K562 (cell line): ENCODE data around the gene BTN3A1. TPM values are rescaled to one million over a fixed set of nuclear protein-coding genes. Genes with fewer than 3 reads are reported as not detected.

Experiments
- ATAC-seq: fragments of 200-7000 bp; cut with Tn5 transposase; 3 replicates; pipeline ENCODE4 v1.9.1; 2020; ENCODE audit warnings: moderate library complexity
- BruUV-seq: library from RNA; stranded (reverse); fragments of 400-500 nt; replicated peaks from 2 replicates; lab custom pipeline; 2021; lab: Mats Ljungman, UMichigan
- CTCF ChIA-PET: fragments of 300-600 bp; formaldehyde crosslinking; extraction: SDS; loops from one replicate; lab custom pipeline; 2021; ENCODE audit warnings: low intra/inter-chr PET ratio; lab: Yijun Ruan, JAX
- POLR2A ChIA-PET: fragments of 300-600, 350-650 bp; sonication (Branson Sonifier 250); formaldehyde crosslinking; extraction: SDS; loops from one replicate; lab custom pipeline; 2021; ENCODE audit warnings: antibody characterized with exemption, inconsistent platforms; lab: Yijun Ruan, JAX
- DNase-seq, 4 experiments: peaks; one replicate each; pipeline versions ENCODE4 v3.0.0 to v3.0.0-alpha.2; 2011 to 2018; ENCODE audit warnings: low spot score in 3 of 4, mixed read lengths in 3 of 4; ENCODE audit errors: extremely low read depth in 1 of 4
- FAIRE-seq: peaks from 2 replicates; lab custom pipeline; 2011; peaks lifted over from hg19 to GRCh38; lab: Jason Lieb, UNC
- H2AFZ ChIP-seq: 2 replicates; pipeline ENCODE4 v1.6.0; 2011; ENCODE audit warnings: low read depth, low read length, control low read depth, inconsistent platforms
- H3K27ac ChIP-seq: fragments of 200-600 bp; 3 replicates; pipeline ENCODE4 v1.8.0; 2011; ENCODE audit warnings: low read depth, mild to moderate bottlenecking, control low read depth, inconsistent platforms, low read length, moderate library complexity, mixed read lengths; ENCODE audit errors: extremely low read depth
- H3K27me3 ChIP-seq, 2 experiments: fragments of 300-600 bp in 1 of 2; 2 replicates in 1 of 2; 3 replicates in 1 of 2; pipeline versions ENCODE4 v1.6.0 to v1.8.0; 2011; ENCODE audit warnings: inconsistent platforms in 2 of 2, low read length in 2 of 2, mild to moderate bottlenecking in 1 of 2, mixed read lengths in 1 of 2, moderate library complexity in 1 of 2; ENCODE audit not compliant: control insufficient read depth in 2 of 2, insufficient read depth in 2 of 2
- H3K36me3 ChIP-seq: fragments of 300-600 bp; 3 replicates; pipeline ENCODE4 v1.8.0; 2011; ENCODE audit warnings: mild to moderate bottlenecking, low read length, inconsistent platforms; ENCODE audit not compliant: control insufficient read depth, insufficient read depth
- H3K4me1 ChIP-seq, 2 experiments: fragments of 200-600 bp in 1 of 2; replicated peaks in 1 of 2; 2 replicates in 1 of 2; 3 replicates in 1 of 2; pipeline versions ENCODE4 v1.5.1 to v1.8.0; 2011; ENCODE audit warnings: inconsistent platforms in 2 of 2, low read length in 2 of 2, mild to moderate bottlenecking in 1 of 2, mixed read lengths in 1 of 2, moderate library complexity in 1 of 2; ENCODE audit not compliant: control insufficient read depth in 2 of 2, insufficient read depth in 2 of 2
- H3K4me2 ChIP-seq: 2 replicates; pipeline ENCODE4 v1.6.1; 2011; ENCODE audit warnings: low read length, control low read depth, inconsistent platforms, mixed read lengths; ENCODE audit not compliant: insufficient read depth
- H3K4me3 ChIP-seq: fragments of 200-600 bp; sonication (generic), shearing (Covaris generic); 2 replicates; pipeline ENCODE4 v1.5.1; 2016; ENCODE audit warnings: control low read depth, inconsistent platforms
- H3K79me2 ChIP-seq: fragments of 200-600 bp; 3 replicates; pipeline ENCODE4 v1.8.0; 2011; ENCODE audit warnings: low read length, inconsistent platforms; ENCODE audit not compliant: control insufficient read depth, insufficient read depth
- H3K9ac ChIP-seq, 2 experiments: 2 replicates each; pipeline versions ENCODE4 v1.6.0 to v1.6.1; 2011; ENCODE audit warnings: low read depth in 2 of 2, low read length in 2 of 2, control low read depth in 1 of 2, inconsistent platforms in 1 of 2, mild to moderate bottlenecking in 1 of 2, mixed read lengths in 1 of 2; ENCODE audit not compliant: insufficient read depth in 1 of 2
- H3K9me1 ChIP-seq: one replicate; pipeline ENCODE4 v1.6.0; 2011; ENCODE audit warnings: inconsistent platforms, mild to moderate bottlenecking, low read length, moderate library complexity; ENCODE audit not compliant: control insufficient read depth, insufficient read depth
- H3K9me3 ChIP-seq: replicated peaks from 2 replicates; pipeline ENCODE4 v1.5.1; 2011; ENCODE audit warnings: low read depth, low read length, inconsistent platforms; ENCODE audit not compliant: control insufficient read depth, insufficient read depth
- H4K20me1 ChIP-seq: replicated peaks from 2 replicates; pipeline ENCODE4 v1.6.1; 2011; ENCODE audit warnings: low read length, inconsistent platforms, mixed read lengths; ENCODE audit not compliant: control insufficient read depth, insufficient read depth
- EP400 ChIP-seq: fragments of 450-650 bp; IDR thresholded peaks from 2 replicates; pipeline ENCODE4 v1.6.1; 2017; ENCODE audit warnings: antibody characterized with exemption, mild to moderate bottlenecking, moderate library complexity
- ETS1 ChIP-seq: conservative IDR thresholded peaks from 2 replicates; pipeline ENCODE4 v1.6.1; 2011; ENCODE audit warnings: low read depth, mild to moderate bottlenecking, low read length; ENCODE audit not compliant: control insufficient read depth
- FOXA3 ChIP-seq, 2 experiments: fragments of 450-650 bp in 1 of 2; sonication (generic) in 1 of 2; formaldehyde crosslinking; IDR thresholded peaks in 1 of 2; conservative IDR thresholded peaks in 1 of 2; 2 replicates each; pipeline versions ENCODE4 v1.4.0 to v1.8.0; 2020 to 2022; ENCODE audit warnings: mild to moderate bottlenecking in 2 of 2, missing genetic modification reagents in 1 of 2
- HMG20A ChIP-seq: fragments of 450-650 bp; formaldehyde crosslinking; conservative IDR thresholded peaks from 2 replicates; pipeline ENCODE4 v1.4.0; 2020; ENCODE audit warnings: mild to moderate bottlenecking, mixed read lengths
- KAT7 ChIP-seq: sonication (generic); formaldehyde crosslinking; IDR thresholded peaks from 2 replicates; pipeline ENCODE4 v1.8.0; 2022; ENCODE audit warnings: missing genetic modification reagents, mild to moderate bottlenecking, borderline replicate concordance
- KDM5B ChIP-seq: fragments of 200-600 bp; sonication (generic); IDR thresholded peaks from 2 replicates; pipeline ENCODE4 v1.6.1; 2012; ENCODE audit warnings: low read depth, mild to moderate bottlenecking, moderate library complexity, low read length, control low read depth, inconsistent platforms; ENCODE audit not compliant: insufficient replicate concordance
- MTA3 ChIP-seq: fragments of 450-650 bp; formaldehyde crosslinking; IDR thresholded peaks from 2 replicates; pipeline ENCODE4 v1.6.1; 2017; ENCODE audit warnings: mild to moderate bottlenecking, borderline replicate concordance
- NBN ChIP-seq: fragments of 450-650 bp; IDR thresholded peaks from 2 replicates; pipeline ENCODE4 v1.6.1; 2016; ENCODE audit warnings: low read depth, mild to moderate bottlenecking
- NR1H2 ChIP-seq: sonication (generic); formaldehyde crosslinking; IDR thresholded peaks from 2 replicates; pipeline ENCODE4 v1.4.0; 2020; ENCODE audit warnings: mild to moderate bottlenecking, missing genetic modification reagents
- SRSF9 ChIP-seq: fragments of 200-400 bp; formaldehyde crosslinking; IDR thresholded peaks from 2 replicates; pipeline ENCODE4 v1.6.1; 2017; ENCODE audit warnings: low read depth, low read length, borderline replicate concordance
- ZBTB33 ChIP-seq: sonication (generic); formaldehyde crosslinking; IDR thresholded peaks from 2 replicates; pipeline ENCODE4 v1.8.1; 2023; ENCODE audit warnings: mild to moderate bottlenecking, missing genetic modification reagents
- ZNF140 ChIP-seq: fragments of 250-450 bp; sonication (Bioruptor Pico); IDR thresholded peaks from 2 replicates; pipeline ENCODE4 v1.8.0; 2021; ENCODE audit warnings: moderate library complexity, mild to moderate bottlenecking, inconsistent platforms
- ZNF143 ChIP-seq: sonication (generic); formaldehyde crosslinking; IDR thresholded peaks from 2 replicates; pipeline ENCODE4 v1.9.0; 2022; ENCODE audit warnings: mild to moderate bottlenecking, missing genetic modification reagents
- ZNF224 ChIP-seq: sonication (generic); formaldehyde crosslinking; IDR thresholded peaks from 2 replicates; pipeline ENCODE4 v1.8.0; 2022; ENCODE audit warnings: mild to moderate bottlenecking, missing genetic modification reagents
- ZNF316 ChIP-seq: fragments of 450-650 bp; IDR thresholded peaks from 2 replicates; pipeline ENCODE4 v1.6.1; 2016
- ZNF507 ChIP-seq: conservative IDR thresholded peaks from 2 replicates; pipeline ENCODE4 v1.6.1; 2017; ENCODE audit warnings: missing genetic modification characterization, missing compliant biosample characterization
- WGBS: fragments of 100-300 bp; shearing (Covaris generic); methylation state at CpG from one replicate; pipeline ENCODE4 v1.1.6; 2016; ENCODE audit warnings: low coverage, mixed read lengths; ENCODE audit not compliant: insufficient coverage; ENCODE audit errors: missing lambda C conversion rate; 5-methylcytosine and 5-hydroxymethylcytosine counted together
- in situ Hi-C: fragments of 300-500 bp; cut with MboI; formaldehyde crosslinking; loops from 4 replicates; pipeline ENCODE4 v1.15.0; 2018; ENCODE audit warnings: inconsistent platforms, mixed read lengths
- intact Hi-C: fragments of 100-400 bp; cut with micrococcal nuclease; formaldehyde crosslinking; loops from 2 replicates; pipeline ENCODE4 v1.14.2; 2022
- polyA plus RNA-seq, 8 experiments: library from polyadenylated mRNA; depleted of rRNA in 4 of 8; stranded (reverse) in 5 of 8; unstranded in 3 of 8; fragments of >200 nt; fragmentation: Nextera tagmentation in 2 of 8; fragmentation: Illumina TruSeq in 1 of 8; extraction: Ambion mirVana in 2 of 8; extraction: Trizol in 1 of 8; gene quantifications; 2 replicates each; pipeline versions ENCODE4 v1.2.1 to v1.2.3, GENCODE V29; 2011 to 2014; ENCODE audit warnings: inconsistent platforms in 1 of 8, missing spikeins in 1 of 8
- total RNA-seq, 7 experiments: library from RNA; depleted of rRNA in 6 of 7; stranded (reverse); fragments of >200 nt in 6 of 7; fragmentation: Illumina TruSeq in 2 of 7; extraction: Trizol in 2 of 7; gene quantifications; 2 replicates each; pipeline versions ENCODE4 v1.2.1 to v1.2.3, GENCODE V29; 2011 to 2021; ENCODE audit warnings: low replicate concordance in 1 of 7
- TF ChIP-seq, protein P1 (sequence below): fragments of 250-450 bp; sonication (Bioruptor Pico); IDR thresholded peaks from 2 replicates; pipeline ENCODE4 v1.8.0; 2022; ENCODE audit warnings: moderate library complexity, mild to moderate bottlenecking, inconsistent platforms

BTN3A1 gene
- total and polyA plus RNA-seq, 9 of the 15 experiments (the other 6 are each of a cell fraction or from before 2014, with no cell fraction given): 0.84 to 8.5 (median 3.9) TPM

GRCh38 chr6:26400626-26401025 lies 1.4 kb upstream of the BTN3A1 start (continued):
- no peak for TF ChIP-seq ZNF143 (CRISPR knock-in tag)
- no peak for TF ChIP-seq SRSF9
- peak; percentile 51; the same call in 1 of the 2 replicates for TF ChIP-seq EP400
- no peak for TF ChIP-seq ZNF507 (tag)
- TF ChIP-seq FOXA3 (CRISPR knock-in tag; conservative IDR thresholded peaks at IDR 0.05 in 1 of 2, IDR thresholded peaks at IDR 0.05 in 1 of 2): no peak
- no peak for TF ChIP-seq ZNF224 (CRISPR knock-in tag)

- no peaks in the 10 kb centered on the region for H3K9me1 ChIP-seq
- in situ Hi-C loops: no loop called here
- DNase-seq (no peak), ATAC-seq (peak; percentile 34), FAIRE-seq (no peak)
- peak overlapping the region; percentile 12 to 75; a peak in 3 of 4 replicates for H3K9ac ChIP-seq
- BruUV-seq: no TSS peak
- H3K79me2 ChIP-seq: no peaks in the 10 kb centered on the region
- peak overlapping the region; percentile 93 for H3K4me2 ChIP-seq
- no peaks in the 10 kb centered on the region for H4K20me1 ChIP-seq
- ChIA-PET POLR2A (interaction anchor here (0.5 to 0.7 kb wide), 2 partner anchors 25 to 136 kb away, joined by 3 to 4 read pairs; partner anchors contain the start of gene HMGN4), CTCF (no interaction called here)
- no peaks in the 10 kb centered on the region for H3K9me3 ChIP-seq
- H3K36me3 ChIP-seq: no peaks in the 10 kb centered on the region
- intact Hi-C loops: no loop called here
- 18% methylated on average over 7 of the region's 7 CpGs for WGBS
- no peaks in the 10 kb centered on the region for H3K27me3 ChIP-seq
- H3K27ac ChIP-seq: peak overlapping the region; percentile 73
- peaks cover 3 to 22% of the 10 kb centered on the region in 2 experiments; a peak in 4 of 5 replicates for H3K4me1 ChIP-seq
- H2AFZ ChIP-seq: peak overlapping the region; percentile 99
- peak overlapping the region; percentile 54 for H3K4me3 ChIP-seq
- TF ChIP-seq KAT7 (CRISPR knock-in tag): 0 out of 2 replicates have a peak, but pooled peaks have one; percentile 7
- TF ChIP-seq NR1H2: no peak
- peak; percentile 15; the same call in 1 of the 2 replicates for TF ChIP-seq MTA3
- TF ChIP-seq FOXA3 (CRISPR knock-in tag; conservative IDR thresholded peaks at IDR 0.05 in 1 of 2, IDR thresholded peaks at IDR 0.05 in 1 of 2): 0 out of 4 replicates have a peak, but pooled peaks of 1 of the 2 experiments have one; percentile 12
- no peak for TF ChIP-seq ZNF140 (CRISPR knock-in tag)
- no peak for TF ChIP-seq KDM5B
- TF ChIP-seq NBN: peak; percentile 17; the same call in 1 of the 2 replicates
- TF ChIP-seq, protein P1, sequence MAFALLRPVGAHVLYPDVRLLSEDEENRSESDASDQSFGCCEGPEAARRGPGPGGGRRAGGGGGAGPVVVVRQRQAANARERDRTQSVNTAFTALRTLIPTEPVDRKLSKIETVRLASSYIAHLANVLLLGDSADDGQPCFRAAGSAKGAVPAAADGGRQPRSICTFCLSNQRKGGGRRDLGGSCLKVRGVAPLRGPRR (CRISPR knock-in tag): 0 out of 2 replicates have a peak, but pooled peaks have one; percentile 28
- TF ChIP-seq ETS1: no peak
- TF ChIP-seq ZNF316: peak; percentile 77
- 0 out of 2 replicates have a peak, but pooled peaks have one; percentile 4 for TF ChIP-seq ZBTB33
- TF ChIP-seq HMG20A (CRISPR knock-in tag): no peak
These were observed 587 bp upstream of the BTN3A1 start for GRCh38 chr6:26401389-26401986.
